Vagina (tissue), 2 donors: ENCODE results near the gene SMARCA5.

Source experiments
- POLR2A ChIP-seq, 2 donors: fragments of 450-650 bp; IDR thresholded peaks; one replicate each; pipeline ENCODE4 v1.6.1; 2017; ENCODE audit warnings: antibody characterized with exemption in 2 of 2, mild to moderate bottlenecking in 2 of 2, moderate library complexity in 2 of 2
- POLR2AphosphoS5 ChIP-seq, 2 donors: sonication (generic); formaldehyde crosslinking; IDR thresholded peaks; one replicate each; pipeline ENCODE4 v1.9.0; 2017; ENCODE audit warnings: antibody characterized with exemption in 2 of 2, mild to moderate bottlenecking in 2 of 2, low read depth in 1 of 2; ENCODE audit not compliant: insufficient read depth in 1 of 2
- TF ChIP-seq, protein P1 (sequence below), 3 experiments: fragments of 450-650 bp in 2 of 3; fragments of 200-600 bp in 1 of 3; sonication (generic) in 1 of 3; IDR thresholded peaks; one replicate each; pipeline ENCODE4 v1.5.1; 2017 to 2019; ENCODE audit warnings: antibody characterized with exemption in 3 of 3, mild to moderate bottlenecking in 2 of 3, moderate library complexity in 2 of 3

DNA sequence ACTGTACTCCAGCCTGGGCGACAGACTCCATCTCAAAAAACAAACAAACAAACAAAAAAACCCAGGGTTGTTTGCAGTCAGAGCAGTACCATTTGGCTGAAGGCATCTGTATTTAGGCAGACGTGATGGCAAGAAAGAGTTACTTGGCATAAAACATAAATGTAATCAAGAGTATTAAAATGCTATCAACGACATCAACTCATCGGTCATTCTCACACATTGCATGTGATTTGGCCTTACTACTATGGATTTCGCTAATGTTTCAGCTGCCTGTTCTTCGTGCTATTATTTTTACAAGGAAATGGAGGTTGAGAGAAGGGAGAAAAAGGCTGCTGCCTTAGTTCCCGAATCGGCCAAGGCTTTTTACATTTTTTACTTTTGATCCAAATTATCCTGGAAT, 15.5 kb upstream of the SMARCA5 start:
- TF ChIP-seq, protein P1, sequence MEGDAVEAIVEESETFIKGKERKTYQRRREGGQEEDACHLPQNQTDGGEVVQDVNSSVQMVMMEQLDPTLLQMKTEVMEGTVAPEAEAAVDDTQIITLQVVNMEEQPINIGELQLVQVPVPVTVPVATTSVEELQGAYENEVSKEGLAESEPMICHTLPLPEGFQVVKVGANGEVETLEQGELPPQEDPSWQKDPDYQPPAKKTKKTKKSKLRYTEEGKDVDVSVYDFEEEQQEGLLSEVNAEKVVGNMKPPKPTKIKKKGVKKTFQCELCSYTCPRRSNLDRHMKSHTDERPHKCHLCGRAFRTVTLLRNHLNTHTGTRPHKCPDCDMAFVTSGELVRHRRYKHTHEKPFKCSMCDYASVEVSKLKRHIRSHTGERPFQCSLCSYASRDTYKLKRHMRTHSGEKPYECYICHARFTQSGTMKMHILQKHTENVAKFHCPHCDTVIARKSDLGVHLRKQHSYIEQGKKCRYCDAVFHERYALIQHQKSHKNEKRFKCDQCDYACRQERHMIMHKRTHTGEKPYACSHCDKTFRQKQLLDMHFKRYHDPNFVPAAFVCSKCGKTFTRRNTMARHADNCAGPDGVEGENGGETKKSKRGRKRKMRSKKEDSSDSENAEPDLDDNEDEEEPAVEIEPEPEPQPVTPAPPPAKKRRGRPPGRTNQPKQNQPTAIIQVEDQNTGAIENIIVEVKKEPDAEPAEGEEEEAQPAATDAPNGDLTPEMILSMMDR (IDR thresholded peaks at IDR 0.05), result no peak
- TF ChIP-seq POLR2AphosphoS5 (IDR thresholded peaks at IDR 0.05; ENCODE audit: insufficient read depth in 1 of 2, low read depth in 1 of 2) (no peak), POLR2A (IDR thresholded peaks at IDR 0.05) (no peak)
